PFSK-1 (cell line): ENCODE measurements around the gene TRUB1.

ENCODE experiments used
- FOXP2 ChIP-seq: optimal IDR thresholded peaks from 2 replicates; pipeline ENCODE3; 2011; ENCODE audit warnings: borderline replicate concordance, control low read depth, inconsistent platforms; ENCODE audit not compliant: insufficient read depth; ENCODE audit errors: extremely low read length, extremely low read depth
- POLR2AphosphoS5 ChIP-seq: IDR thresholded peaks from 2 replicates; pipeline ENCODE4 v1.6.1; 2012; ENCODE audit warnings: low read depth, mild to moderate bottlenecking, control low read depth, low read length, moderate library complexity
- REST ChIP-seq, 2 experiments: IDR thresholded peaks; 2 replicates each; pipeline versions ENCODE4 v1.6.1 to v1.8.0; 2011 to 2012; ENCODE audit warnings: low read depth in 2 of 2, low read length in 2 of 2, control low read depth in 1 of 2, inconsistent platforms in 1 of 2, mild to moderate bottlenecking in 1 of 2, moderate library complexity in 1 of 2; ENCODE audit not compliant: insufficient read depth in 1 of 2
- SIN3A ChIP-seq: IDR thresholded peaks from 2 replicates; pipeline ENCODE4 v1.6.1; 2012; ENCODE audit warnings: mild to moderate bottlenecking, low read length, moderate library complexity, borderline replicate concordance; ENCODE audit not compliant: insufficient read depth

The TRUB1 gene

GRCh38 chr10:115024371-115024770 is 86.4 kb downstream of the TRUB1 start:
- TF ChIP-seq SIN3A (no peak), FOXP2 (no peak)

- no peak for TF ChIP-seq SIN3A
Measured at GRCh38 chr10:115026056-115026745, 88.2 kb downstream of the TRUB1 start.

- TF ChIP-seq POLR2AphosphoS5 (no peak), REST (IDR thresholded peaks at IDR 0.05; ENCODE audit: insufficient read depth in 1 of 2, low read depth in 2 of 2, low read length in 2 of 2) (no peak), FOXP2 (no peak), SIN3A (no peak)
Measured at GRCh38 chr10:115026746-115027140, 88.7 kb downstream of the TRUB1 start.
